GM23338 (cell line): ENCODE results near the gene TIMM10B. TPM values are rescaled to one million over a fixed set of nuclear protein-coding genes. Genes with fewer than 3 reads are reported as not detected.

Experiments
- ATAC-seq: fragments of 200-7000 bp; cut with Tn5 transposase; 3 replicates; pipeline ENCODE4 v1.9.1; 2020
- DNase-seq: peaks from one replicate; pipeline ENCODE4 v3.0.0-alpha.2; 2015; ENCODE audit warnings: low spot score
- H2AFZ ChIP-seq: fragments of 200-600 bp; sonication (generic); 2 replicates; pipeline ENCODE4 v1.8.0; 2016; ENCODE audit warnings: antibody characterized with exemption, mild to moderate bottlenecking, moderate library complexity
- H3F3A ChIP-seq: fragments of 200-600 bp; sonication (generic); replicated peaks from 2 replicates; pipeline ENCODE4 v1.8.0; 2017; ENCODE audit warnings: antibody characterized with exemption, mixed run types, low read depth
- H3K27ac ChIP-seq: fragments of 200-600 bp; sonication (generic); 2 replicates; pipeline ENCODE4 v1.6.1; 2016; ENCODE audit warnings: low read depth
- H3K27me3 ChIP-seq: fragments of 200-600 bp; sonication (generic); 2 replicates; pipeline ENCODE4 v1.8.0; 2016; ENCODE audit warnings: mild to moderate bottlenecking, mixed run types, moderate library complexity; ENCODE audit not compliant: insufficient read depth
- H3K36me3 ChIP-seq: fragments of 200-600 bp; sonication (generic); 2 replicates; pipeline ENCODE4 v1.8.0; 2016; ENCODE audit warnings: mild to moderate bottlenecking; ENCODE audit not compliant: insufficient read depth
- H3K4me1 ChIP-seq: fragments of 200-600 bp; sonication (generic); 2 replicates; pipeline ENCODE4 v1.8.0; 2016; ENCODE audit warnings: mild to moderate bottlenecking, moderate library complexity; ENCODE audit not compliant: insufficient read depth
- H3K4me2 ChIP-seq: fragments of 200-600 bp; sonication (generic); 2 replicates; pipeline ENCODE4 v1.7.1; 2017; ENCODE audit warnings: mixed run types
- H3K4me3 ChIP-seq: fragments of 200-600 bp; sonication (generic); 2 replicates; pipeline ENCODE4 v1.6.1; 2016; ENCODE audit warnings: mixed run types
- H3K79me2 ChIP-seq: fragments of 200-600 bp; sonication (generic); replicated peaks from 2 replicates; pipeline ENCODE4 v1.8.0; 2017; ENCODE audit warnings: mild to moderate bottlenecking; ENCODE audit not compliant: insufficient read depth
- H3K9me2 ChIP-seq: fragments of 200-600 bp; sonication (generic); 2 replicates; pipeline ENCODE4 v1.8.0; 2017; ENCODE audit not compliant: insufficient read depth
- H4K20me1 ChIP-seq: fragments of 200-600 bp; sonication (generic); replicated peaks from 2 replicates; pipeline ENCODE4 v1.8.0; 2017; ENCODE audit warnings: mild to moderate bottlenecking; ENCODE audit not compliant: insufficient read depth
- H3K27ac Mint-ChIP-seq: 2 replicates; pipeline ENCODE4 v1.8.0; 2020; ENCODE audit warnings: inconsistent platforms, mild to moderate bottlenecking, moderate library complexity, mixed read lengths
- H3K27me3 Mint-ChIP-seq: 3 replicates; pipeline ENCODE4 v1.8.0; 2022; ENCODE audit warnings: low read depth, mild to moderate bottlenecking, moderate library complexity, mixed read lengths, inconsistent platforms; ENCODE audit not compliant: insufficient read depth, poor library complexity
- H3K36me3 Mint-ChIP-seq: 3 replicates; pipeline ENCODE4 v1.8.0; 2021; ENCODE audit warnings: low read depth, mild to moderate bottlenecking, inconsistent platforms, moderate library complexity, mixed read lengths
- H3K4me1 Mint-ChIP-seq: 3 replicates; pipeline ENCODE4 v1.8.0; 2020; ENCODE audit warnings: mild to moderate bottlenecking, inconsistent platforms, mixed read lengths
- H3K4me3 Mint-ChIP-seq: 3 replicates; pipeline ENCODE4 v1.8.0; 2021; ENCODE audit warnings: moderate library complexity, mild to moderate bottlenecking, inconsistent platforms, mixed read lengths
- H3K9me3 Mint-ChIP-seq: 3 replicates; pipeline ENCODE4 v1.8.0; 2020; ENCODE audit warnings: moderate library complexity, mild to moderate bottlenecking, inconsistent platforms, mixed read lengths
- EZH2phosphoT487 ChIP-seq: fragments of 200-600 bp; sonication (generic); IDR thresholded peaks from one replicate; pipeline ENCODE4 v1.8.1; 2018; ENCODE audit warnings: antibody characterized with exemption; ENCODE audit not compliant: unreplicated experiment
- JUNB ChIP-seq: IDR thresholded peaks from one replicate; pipeline ENCODE4 v1.6.1; 2016; ENCODE audit warnings: antibody characterized with exemption; ENCODE audit not compliant: unreplicated experiment
- NANOG ChIP-seq: IDR thresholded peaks from 2 replicates; pipeline ENCODE4 v1.6.1; 2016; ENCODE audit warnings: antibody characterized with exemption, borderline replicate concordance
- POLR2AphosphoS5 ChIP-seq: IDR thresholded peaks from 2 replicates; pipeline ENCODE4 v1.6.1; 2016; ENCODE audit warnings: antibody characterized with exemption, low read depth
- polyA plus RNA-seq: library from polyadenylated mRNA; unstranded; fragments of >200 nt; fragmentation: Nextera tagmentation; extraction: Ambion mirVana; gene quantifications from 2 replicates; pipeline ENCODE4 v1.2.1, GENCODE V29; 2016
- total RNA-seq: library from RNA; depleted of rRNA; stranded (reverse); fragments of >200 nt; shearing (Covaris generic); gene quantifications from 2 replicates; pipeline ENCODE4 v1.2.3, GENCODE V29; 2014
- TF ChIP-seq, protein P1 (sequence below): IDR thresholded peaks from 2 replicates; pipeline ENCODE4 v1.6.1; 2016; ENCODE audit warnings: antibody characterized with exemption
- TF ChIP-seq, protein P2 (sequence below): fragments of 250-450 bp; sonication (Bioruptor Pico); IDR thresholded peaks from 2 replicates; pipeline ENCODE4 v1.5.0; 2020; ENCODE audit warnings: mild to moderate bottlenecking, moderate library complexity

Gene TIMM10B
- total and polyA plus RNA-seq, 2 experiments from 2014 or later: 30.8 to 54.2 TPM

DNA sequence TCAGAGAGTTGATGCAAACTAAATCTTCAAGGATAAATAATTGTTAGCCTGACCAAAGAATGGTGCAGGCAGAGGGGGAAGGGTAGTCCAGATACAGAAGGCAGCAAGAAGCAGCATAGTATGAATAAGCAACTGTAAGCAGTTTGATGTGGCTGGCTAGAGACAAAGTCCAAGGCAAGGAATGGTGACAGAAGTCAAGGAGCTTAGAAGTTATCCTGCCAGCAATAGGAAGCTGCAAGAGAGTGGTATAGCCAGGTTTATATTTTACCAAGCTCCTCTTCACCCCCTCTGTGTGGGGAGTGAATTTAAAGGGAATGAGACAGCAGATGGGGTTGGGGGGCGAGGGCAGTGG is 22.2 kb upstream of the TIMM10B start:
- Histone ChIP-seq H3K9me2 (no peaks in the 10 kb centered on the region), H3K79me2 (no peaks in the 10 kb centered on the region), H2AFZ (no peak overlapping the region), H3K36me3 (no peaks in the 10 kb centered on the region), H3K27me3 (no peaks in the 10 kb centered on the region), H4K20me1 (no peaks in the 10 kb centered on the region), H3K4me3 (no peak overlapping the region), H3K27ac (no peak overlapping the region), H3K4me2 (no peak overlapping the region), H3K4me1 (no peaks in the 10 kb centered on the region), H3F3A (no peaks in the 10 kb centered on the region)
- Mint-ChIP-seq H3K9me3 (no peaks in the 10 kb centered on the region), H3K4me3 (no peak overlapping the region), H3K36me3 (0 out of 3 replicates have a peak, but pooled peaks cover 5% of the 10 kb centered on the region), H3K27ac (no peak overlapping the region), H3K4me1 (no peaks in the 10 kb centered on the region), H3K27me3 (no peaks in the 10 kb centered on the region)
- TF ChIP-seq NANOG: no peak
- no peak for TF ChIP-seq JUNB
- TF ChIP-seq, protein P1, sequence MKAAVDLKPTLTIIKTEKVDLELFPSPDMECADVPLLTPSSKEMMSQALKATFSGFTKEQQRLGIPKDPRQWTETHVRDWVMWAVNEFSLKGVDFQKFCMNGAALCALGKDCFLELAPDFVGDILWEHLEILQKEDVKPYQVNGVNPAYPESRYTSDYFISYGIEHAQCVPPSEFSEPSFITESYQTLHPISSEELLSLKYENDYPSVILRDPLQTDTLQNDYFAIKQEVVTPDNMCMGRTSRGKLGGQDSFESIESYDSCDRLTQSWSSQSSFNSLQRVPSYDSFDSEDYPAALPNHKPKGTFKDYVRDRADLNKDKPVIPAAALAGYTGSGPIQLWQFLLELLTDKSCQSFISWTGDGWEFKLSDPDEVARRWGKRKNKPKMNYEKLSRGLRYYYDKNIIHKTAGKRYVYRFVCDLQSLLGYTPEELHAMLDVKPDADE: no peak
- TF ChIP-seq, protein P2, sequence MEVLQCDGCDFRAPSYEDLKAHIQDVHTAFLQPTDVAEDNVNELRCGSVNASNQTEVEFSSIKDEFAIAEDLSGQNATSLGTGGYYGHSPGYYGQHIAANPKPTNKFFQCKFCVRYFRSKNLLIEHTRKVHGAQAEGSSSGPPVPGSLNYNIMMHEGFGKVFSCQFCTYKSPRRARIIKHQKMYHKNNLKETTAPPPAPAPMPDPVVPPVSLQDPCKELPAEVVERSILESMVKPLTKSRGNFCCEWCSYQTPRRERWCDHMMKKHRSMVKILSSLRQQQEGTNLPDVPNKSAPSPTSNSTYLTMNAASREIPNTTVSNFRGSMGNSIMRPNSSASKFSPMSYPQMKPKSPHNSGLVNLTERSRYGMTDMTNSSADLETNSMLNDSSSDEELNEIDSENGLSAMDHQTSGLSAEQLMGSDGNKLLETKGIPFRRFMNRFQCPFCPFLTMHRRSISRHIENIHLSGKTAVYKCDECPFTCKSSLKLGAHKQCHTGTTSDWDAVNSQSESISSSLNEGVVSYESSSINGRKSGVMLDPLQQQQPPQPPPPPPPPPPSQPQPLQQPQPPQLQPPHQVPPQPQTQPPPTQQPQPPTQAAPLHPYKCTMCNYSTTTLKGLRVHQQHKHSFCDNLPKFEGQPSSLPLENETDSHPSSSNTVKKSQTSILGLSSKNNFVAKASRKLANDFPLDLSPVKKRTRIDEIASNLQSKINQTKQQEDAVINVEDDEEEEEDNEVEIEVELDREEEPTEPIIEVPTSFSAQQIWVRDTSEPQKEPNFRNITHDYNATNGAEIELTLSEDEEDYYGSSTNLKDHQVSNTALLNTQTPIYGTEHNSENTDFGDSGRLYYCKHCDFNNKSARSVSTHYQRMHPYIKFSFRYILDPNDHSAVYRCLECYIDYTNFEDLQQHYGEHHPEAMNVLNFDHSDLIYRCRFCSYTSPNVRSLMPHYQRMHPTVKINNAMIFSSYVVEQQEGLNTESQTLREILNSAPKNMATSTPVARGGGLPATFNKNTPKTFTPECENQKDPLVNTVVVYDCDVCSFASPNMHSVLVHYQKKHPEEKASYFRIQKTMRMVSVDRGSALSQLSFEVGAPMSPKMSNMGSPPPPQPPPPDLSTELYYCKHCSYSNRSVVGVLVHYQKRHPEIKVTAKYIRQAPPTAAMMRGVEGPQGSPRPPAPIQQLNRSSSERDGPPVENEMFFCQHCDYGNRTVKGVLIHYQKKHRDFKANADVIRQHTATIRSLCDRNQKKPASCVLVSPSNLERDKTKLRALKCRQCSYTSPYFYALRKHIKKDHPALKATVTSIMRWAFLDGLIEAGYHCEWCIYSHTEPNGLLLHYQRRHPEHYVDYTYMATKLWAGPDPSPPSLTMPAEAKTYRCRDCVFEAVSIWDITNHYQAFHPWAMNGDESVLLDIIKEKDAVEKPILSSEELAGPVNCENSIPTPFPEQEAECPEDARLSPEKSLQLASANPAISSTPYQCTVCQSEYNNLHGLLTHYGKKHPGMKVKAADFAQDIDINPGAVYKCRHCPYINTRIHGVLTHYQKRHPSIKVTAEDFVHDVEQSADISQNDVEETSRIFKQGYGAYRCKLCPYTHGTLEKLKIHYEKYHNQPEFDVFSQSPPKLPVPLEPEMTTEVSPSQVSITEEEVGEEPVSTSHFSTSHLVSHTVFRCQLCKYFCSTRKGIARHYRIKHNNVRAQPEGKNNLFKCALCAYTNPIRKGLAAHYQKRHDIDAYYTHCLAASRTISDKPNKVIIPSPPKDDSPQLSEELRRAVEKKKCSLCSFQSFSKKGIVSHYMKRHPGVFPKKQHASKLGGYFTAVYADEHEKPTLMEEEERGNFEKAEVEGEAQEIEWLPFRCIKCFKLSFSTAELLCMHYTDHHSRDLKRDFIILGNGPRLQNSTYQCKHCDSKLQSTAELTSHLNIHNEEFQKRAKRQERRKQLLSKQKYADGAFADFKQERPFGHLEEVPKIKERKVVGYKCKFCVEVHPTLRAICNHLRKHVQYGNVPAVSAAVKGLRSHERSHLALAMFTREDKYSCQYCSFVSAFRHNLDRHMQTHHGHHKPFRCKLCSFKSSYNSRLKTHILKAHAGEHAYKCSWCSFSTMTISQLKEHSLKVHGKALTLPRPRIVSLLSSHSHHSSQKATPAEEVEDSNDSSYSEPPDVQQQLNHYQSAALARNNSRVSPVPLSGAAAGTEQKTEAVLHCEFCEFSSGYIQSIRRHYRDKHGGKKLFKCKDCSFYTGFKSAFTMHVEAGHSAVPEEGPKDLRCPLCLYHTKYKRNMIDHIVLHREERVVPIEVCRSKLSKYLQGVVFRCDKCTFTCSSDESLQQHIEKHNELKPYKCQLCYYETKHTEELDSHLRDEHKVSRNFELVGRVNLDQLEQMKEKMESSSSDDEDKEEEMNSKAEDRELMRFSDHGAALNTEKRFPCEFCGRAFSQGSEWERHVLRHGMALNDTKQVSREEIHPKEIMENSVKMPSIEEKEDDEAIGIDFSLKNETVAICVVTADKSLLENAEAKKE (CRISPR knock-in tag): no peak
- no peak for TF ChIP-seq EZH2phosphoT487
- TF ChIP-seq POLR2AphosphoS5: no peak
- ATAC-seq: no peak
- DNase-seq: no peak
